Liver (tissue), 9 donors: ENCODE measurements around the gene ZNF99. TPM values are rescaled to one million over a fixed set of nuclear protein-coding genes. Genes with fewer than 3 reads are reported as not detected.

Experiments used
- DNase-seq: peaks from one replicate; pipeline ENCODE4 v3.0.0-alpha.2; 2017; ENCODE audit warnings: low spot score
- H3K27ac ChIP-seq, 2 donors: one replicate each; pipeline ENCODE4 v1.7.0; 2013; ENCODE audit warnings: inconsistent platforms in 2 of 2, low read length in 2 of 2, control low read depth in 1 of 2, low read depth in 1 of 2, mild to moderate bottlenecking in 1 of 2
- H3K27me3 ChIP-seq, 4 donors: one replicate each; pipeline versions ENCODE4 v1.6.1 to v1.7.0; 2013; ENCODE audit warnings: low read length in 3 of 4, inconsistent platforms in 1 of 4, mild to moderate bottlenecking in 1 of 4, moderate library complexity in 1 of 4; ENCODE audit not compliant: control insufficient read depth in 4 of 4, insufficient read depth in 4 of 4
- H3K36me3 ChIP-seq, 4 donors: one replicate each; pipeline versions ENCODE4 v1.6.1 to v1.7.0; 2013; ENCODE audit warnings: low read length in 3 of 4, mild to moderate bottlenecking in 3 of 4, low read depth in 1 of 4, moderate library complexity in 1 of 4; ENCODE audit not compliant: control insufficient read depth in 4 of 4, insufficient read depth in 3 of 4
- H3K4me1 ChIP-seq, 4 donors: one replicate each; pipeline versions ENCODE4 v1.6.1 to v1.7.0; 2013; ENCODE audit warnings: low read length in 3 of 4, mild to moderate bottlenecking in 3 of 4, moderate library complexity in 1 of 4; ENCODE audit not compliant: control insufficient read depth in 4 of 4, insufficient read depth in 4 of 4
- H3K4me3 ChIP-seq, 3 donors: one replicate each; pipeline versions ENCODE4 v1.6.1 to v1.7.0; 2013; ENCODE audit warnings: low read length in 3 of 3, control low read depth in 1 of 3, low read depth in 1 of 3, mild to moderate bottlenecking in 1 of 3
- H3K9ac ChIP-seq, 2 donors: one replicate each; pipeline ENCODE4 v1.7.0; 2013; ENCODE audit warnings: low read length in 2 of 2, mild to moderate bottlenecking in 2 of 2, moderate library complexity in 2 of 2, control low read depth in 1 of 2, low read depth in 1 of 2
- H3K9me3 ChIP-seq, 4 donors: one replicate each; pipeline versions ENCODE4 v1.6.1 to v1.7.0; 2013; ENCODE audit warnings: low read length in 3 of 4; ENCODE audit not compliant: control insufficient read depth in 4 of 4
- EGR1 ChIP-seq, 2 donors: IDR thresholded peaks; 2 replicates each; pipeline ENCODE4 v1.6.1; 2016 to 2018; ENCODE audit warnings: antibody characterized with exemption in 2 of 2, low read depth in 2 of 2
- GABPA ChIP-seq, 2 donors: IDR thresholded peaks in 1 of 2; conservative IDR thresholded peaks in 1 of 2; 2 replicates each; pipeline ENCODE4 v1.6.1; 2016; ENCODE audit warnings: antibody characterized with exemption in 2 of 2, mild to moderate bottlenecking in 1 of 2, moderate library complexity in 1 of 2
- HNF4A ChIP-seq, 2 donors: conservative IDR thresholded peaks; 2 replicates each; pipeline ENCODE4 v1.6.1; 2016; ENCODE audit warnings: antibody characterized with exemption in 2 of 2, mild to moderate bottlenecking in 2 of 2
- HNF4G ChIP-seq: IDR thresholded peaks from 2 replicates; pipeline ENCODE4 v1.6.1; 2016; ENCODE audit warnings: antibody characterized with exemption
- JUND ChIP-seq, 2 donors: IDR thresholded peaks; 2 replicates each; pipeline ENCODE4 v1.6.1; 2016; ENCODE audit warnings: antibody characterized with exemption in 2 of 2
- NR2F2 ChIP-seq: IDR thresholded peaks from 2 replicates; pipeline ENCODE4 v1.6.1; 2016; ENCODE audit warnings: antibody characterized with exemption
- RAD21 ChIP-seq, 2 donors: IDR thresholded peaks; 2 replicates each; pipeline ENCODE4 v1.6.1; 2016; ENCODE audit warnings: antibody characterized with exemption in 2 of 2, mild to moderate bottlenecking in 2 of 2
- RXRA ChIP-seq, 2 donors: IDR thresholded peaks; 2 replicates each; pipeline ENCODE4 v1.6.1; 2017 to 2018; ENCODE audit warnings: antibody characterized with exemption in 2 of 2, mild to moderate bottlenecking in 1 of 2
- SP1 ChIP-seq: IDR thresholded peaks from 2 replicates; pipeline ENCODE4 v1.6.1; 2018; ENCODE audit warnings: antibody characterized with exemption, mild to moderate bottlenecking
- TAF1 ChIP-seq: conservative IDR thresholded peaks from 2 replicates; pipeline ENCODE4 v1.6.1; 2016; ENCODE audit warnings: antibody characterized with exemption, mild to moderate bottlenecking
- YY1 ChIP-seq: IDR thresholded peaks from 2 replicates; pipeline ENCODE4 v1.6.1; 2016; ENCODE audit warnings: antibody characterized with exemption, mild to moderate bottlenecking
- WGBS: extraction: QIAGEN DNeasy Blood & Tissue Kit; methylation state at CpG from one replicate; pipeline ENCODE4 v1.1.7; 2013; 5-methylcytosine and 5-hydroxymethylcytosine counted together
- polyA plus RNA-seq, 2 donors: library from polyadenylated mRNA; stranded (reverse) in 1 of 2; unstranded in 1 of 2; fragments of 200-250 nt in 1 of 2; fragments of >200 nt in 1 of 2; fragmentation: Nextera tagmentation in 1 of 2; extraction: Ambion mirVana in 1 of 2; gene quantifications; one replicate each; pipeline versions ENCODE4 v1.2.1 to v1.2.3, GENCODE V29; 2013 to 2015
- total RNA-seq, 2 donors: library from RNA; depleted of rRNA; stranded (reverse); fragments of >200 nt; gene quantifications; one replicate each; pipeline ENCODE4 v1.2.3, GENCODE V29; 2014
- TF ChIP-seq, protein P1 (sequence below): IDR thresholded peaks from 2 replicates; pipeline ENCODE4 v1.6.1; 2016; ENCODE audit warnings: antibody characterized with exemption
- TF ChIP-seq, protein P2 (sequence below): IDR thresholded peaks from 2 replicates; pipeline ENCODE4 v1.6.1; 2016; ENCODE audit warnings: antibody characterized with exemption, mild to moderate bottlenecking
- TF ChIP-seq, protein P3 (sequence below): fragments of 150-350 bp; IDR thresholded peaks from 2 replicates; pipeline ENCODE4 v1.5.1; 2017; ENCODE audit warnings: improper control_type of control experiment, low read depth, low read length; ENCODE audit not compliant: missing input control
- TF ChIP-seq, protein P4 (sequence below): IDR thresholded peaks from 2 replicates; pipeline ENCODE4 v1.6.1; 2016; ENCODE audit warnings: antibody characterized with exemption
- donor health status: healthy.
- donor health status: healthy.
- donor health status: healthy.
- donor health status: healthy.
- donor health status: healthy.

Gene ZNF99
- total and polyA plus RNA-seq, 4 donors: 0.01 to 0.09 TPM; not detected in 2

DNA sequence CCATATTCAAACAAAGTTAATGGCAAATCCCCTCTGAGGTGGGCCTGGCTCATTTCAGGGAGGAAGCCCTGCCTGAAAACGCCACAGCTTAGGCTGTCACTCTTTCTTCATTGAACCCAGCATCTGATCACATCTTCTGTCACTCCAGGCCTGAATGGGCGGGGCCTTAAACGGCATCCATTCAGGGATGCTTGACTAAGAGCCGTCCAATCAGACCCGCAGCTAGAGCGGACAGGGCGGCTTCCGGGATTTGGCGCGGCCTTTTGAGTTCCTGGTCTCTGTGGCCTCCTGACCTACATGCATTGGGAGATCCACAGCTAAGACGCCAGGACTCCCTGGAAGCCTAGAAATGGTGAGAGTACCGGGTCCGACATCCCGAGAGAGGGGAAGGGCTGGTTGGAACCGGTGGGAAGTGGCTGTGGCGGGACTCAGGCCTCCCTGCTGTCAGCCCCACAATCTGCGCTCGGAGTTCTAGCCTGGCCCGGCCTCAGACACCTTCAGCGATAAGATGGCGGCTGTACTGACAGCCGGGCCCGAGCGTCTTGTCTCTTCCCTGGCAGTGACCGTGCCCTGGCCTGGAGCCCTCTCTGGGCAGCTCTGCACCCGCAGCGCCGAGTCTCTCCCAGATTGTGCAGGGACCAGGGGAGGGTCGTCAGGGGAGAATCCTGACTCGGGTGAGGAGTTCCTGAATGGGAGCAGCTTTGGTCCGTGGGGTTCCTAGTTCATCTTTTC, 48.2 kb upstream of the ZNF99 start, which contains the start of gene ZNF723 (continued):
- TF ChIP-seq, protein P1, sequence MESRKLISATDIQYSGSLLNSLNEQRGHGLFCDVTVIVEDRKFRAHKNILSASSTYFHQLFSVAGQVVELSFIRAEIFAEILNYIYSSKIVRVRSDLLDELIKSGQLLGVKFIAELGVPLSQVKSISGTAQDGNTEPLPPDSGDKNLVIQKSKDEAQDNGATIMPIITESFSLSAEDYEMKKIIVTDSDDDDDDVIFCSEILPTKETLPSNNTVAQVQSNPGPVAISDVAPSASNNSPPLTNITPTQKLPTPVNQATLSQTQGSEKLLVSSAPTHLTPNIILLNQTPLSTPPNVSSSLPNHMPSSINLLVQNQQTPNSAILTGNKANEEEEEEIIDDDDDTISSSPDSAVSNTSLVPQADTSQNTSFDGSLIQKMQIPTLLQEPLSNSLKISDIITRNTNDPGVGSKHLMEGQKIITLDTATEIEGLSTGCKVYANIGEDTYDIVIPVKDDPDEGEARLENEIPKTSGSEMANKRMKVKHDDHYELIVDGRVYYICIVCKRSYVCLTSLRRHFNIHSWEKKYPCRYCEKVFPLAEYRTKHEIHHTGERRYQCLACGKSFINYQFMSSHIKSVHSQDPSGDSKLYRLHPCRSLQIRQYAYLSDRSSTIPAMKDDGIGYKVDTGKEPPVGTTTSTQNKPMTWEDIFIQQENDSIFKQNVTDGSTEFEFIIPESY: no peak
- no peak for TF ChIP-seq SP1

DNA sequence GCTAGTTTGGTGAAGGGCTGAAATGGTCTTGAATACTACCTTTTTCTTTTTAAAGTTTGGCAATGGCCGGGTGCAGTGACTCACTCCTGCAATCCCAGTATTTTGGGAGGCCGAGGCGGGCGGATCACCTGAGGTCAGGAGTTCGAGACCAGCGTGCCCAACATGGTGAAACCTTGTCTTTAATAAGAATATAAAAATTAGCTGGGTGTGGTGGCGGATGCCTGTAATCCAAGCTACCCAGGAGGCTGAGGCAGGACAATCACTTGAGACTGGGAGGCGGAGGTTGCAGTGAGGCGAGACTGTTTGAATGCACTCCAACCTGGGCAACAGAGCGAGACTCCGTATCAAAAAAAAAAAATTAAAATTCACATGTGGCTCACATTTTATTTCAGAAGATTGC, 47.3 kb upstream of the ZNF99 start:
- no peaks in the 10 kb centered on the region for H3K4me1 ChIP-seq
- no peak overlapping the region for H3K4me3 ChIP-seq
- DNase-seq: no peak
- no peaks in the 10 kb centered on the region for H3K36me3 ChIP-seq
- H3K27me3 ChIP-seq: no peaks in the 10 kb centered on the region
- peaks cover 0 to 19% (median 12%) of the 10 kb centered on the region in 4 donors for H3K9me3 ChIP-seq
- 93% methylated on average over 11 of the region's 11 CpGs for WGBS
- no peak overlapping the region for H3K9ac ChIP-seq
- H3K27ac ChIP-seq: no peak overlapping the region
- no peak for TF ChIP-seq TAF1
- TF ChIP-seq NR2F2: no peak
- no peak for TF ChIP-seq EGR1 (IDR thresholded peaks at IDR 0.05; ENCODE audit: low read depth in 2 of 2)
- no peak for TF ChIP-seq RAD21 (IDR thresholded peaks at IDR 0.05)
- TF ChIP-seq RXRA (IDR thresholded peaks at IDR 0.05): no peak
- TF ChIP-seq HNF4A (conservative IDR thresholded peaks at IDR 0.05): no peak
- TF ChIP-seq, protein P2, sequence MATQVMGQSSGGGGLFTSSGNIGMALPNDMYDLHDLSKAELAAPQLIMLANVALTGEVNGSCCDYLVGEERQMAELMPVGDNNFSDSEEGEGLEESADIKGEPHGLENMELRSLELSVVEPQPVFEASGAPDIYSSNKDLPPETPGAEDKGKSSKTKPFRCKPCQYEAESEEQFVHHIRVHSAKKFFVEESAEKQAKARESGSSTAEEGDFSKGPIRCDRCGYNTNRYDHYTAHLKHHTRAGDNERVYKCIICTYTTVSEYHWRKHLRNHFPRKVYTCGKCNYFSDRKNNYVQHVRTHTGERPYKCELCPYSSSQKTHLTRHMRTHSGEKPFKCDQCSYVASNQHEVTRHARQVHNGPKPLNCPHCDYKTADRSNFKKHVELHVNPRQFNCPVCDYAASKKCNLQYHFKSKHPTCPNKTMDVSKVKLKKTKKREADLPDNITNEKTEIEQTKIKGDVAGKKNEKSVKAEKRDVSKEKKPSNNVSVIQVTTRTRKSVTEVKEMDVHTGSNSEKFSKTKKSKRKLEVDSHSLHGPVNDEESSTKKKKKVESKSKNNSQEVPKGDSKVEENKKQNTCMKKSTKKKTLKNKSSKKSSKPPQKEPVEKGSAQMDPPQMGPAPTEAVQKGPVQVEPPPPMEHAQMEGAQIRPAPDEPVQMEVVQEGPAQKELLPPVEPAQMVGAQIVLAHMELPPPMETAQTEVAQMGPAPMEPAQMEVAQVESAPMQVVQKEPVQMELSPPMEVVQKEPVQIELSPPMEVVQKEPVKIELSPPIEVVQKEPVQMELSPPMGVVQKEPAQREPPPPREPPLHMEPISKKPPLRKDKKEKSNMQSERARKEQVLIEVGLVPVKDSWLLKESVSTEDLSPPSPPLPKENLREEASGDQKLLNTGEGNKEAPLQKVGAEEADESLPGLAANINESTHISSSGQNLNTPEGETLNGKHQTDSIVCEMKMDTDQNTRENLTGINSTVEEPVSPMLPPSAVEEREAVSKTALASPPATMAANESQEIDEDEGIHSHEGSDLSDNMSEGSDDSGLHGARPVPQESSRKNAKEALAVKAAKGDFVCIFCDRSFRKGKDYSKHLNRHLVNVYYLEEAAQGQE: no peak
- TF ChIP-seq, protein P3, sequence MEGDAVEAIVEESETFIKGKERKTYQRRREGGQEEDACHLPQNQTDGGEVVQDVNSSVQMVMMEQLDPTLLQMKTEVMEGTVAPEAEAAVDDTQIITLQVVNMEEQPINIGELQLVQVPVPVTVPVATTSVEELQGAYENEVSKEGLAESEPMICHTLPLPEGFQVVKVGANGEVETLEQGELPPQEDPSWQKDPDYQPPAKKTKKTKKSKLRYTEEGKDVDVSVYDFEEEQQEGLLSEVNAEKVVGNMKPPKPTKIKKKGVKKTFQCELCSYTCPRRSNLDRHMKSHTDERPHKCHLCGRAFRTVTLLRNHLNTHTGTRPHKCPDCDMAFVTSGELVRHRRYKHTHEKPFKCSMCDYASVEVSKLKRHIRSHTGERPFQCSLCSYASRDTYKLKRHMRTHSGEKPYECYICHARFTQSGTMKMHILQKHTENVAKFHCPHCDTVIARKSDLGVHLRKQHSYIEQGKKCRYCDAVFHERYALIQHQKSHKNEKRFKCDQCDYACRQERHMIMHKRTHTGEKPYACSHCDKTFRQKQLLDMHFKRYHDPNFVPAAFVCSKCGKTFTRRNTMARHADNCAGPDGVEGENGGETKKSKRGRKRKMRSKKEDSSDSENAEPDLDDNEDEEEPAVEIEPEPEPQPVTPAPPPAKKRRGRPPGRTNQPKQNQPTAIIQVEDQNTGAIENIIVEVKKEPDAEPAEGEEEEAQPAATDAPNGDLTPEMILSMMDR: no peak
- TF ChIP-seq, protein P4, sequence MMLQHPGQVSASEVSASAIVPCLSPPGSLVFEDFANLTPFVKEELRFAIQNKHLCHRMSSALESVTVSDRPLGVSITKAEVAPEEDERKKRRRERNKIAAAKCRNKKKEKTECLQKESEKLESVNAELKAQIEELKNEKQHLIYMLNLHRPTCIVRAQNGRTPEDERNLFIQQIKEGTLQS: no peak
- TF ChIP-seq, protein P1: no peak
- no peak for TF ChIP-seq HNF4G
- TF ChIP-seq YY1: no peak
- TF ChIP-seq JUND (IDR thresholded peaks at IDR 0.05): no peak
- no peak for TF ChIP-seq GABPA (IDR thresholded peaks at IDR 0.05 in 1 of 2, conservative IDR thresholded peaks at IDR 0.05 in 1 of 2)
